DND-41 (cell line): ENCODE results near the gene MRPL55.
A peak's percentile ranks its signal among the peaks of the same experiment; 100 is the strongest.

Experiments used
- ATAC-seq: fragments of 200-7000 bp; cut with Tn5 transposase; 3 replicates; pipeline ENCODE4 v1.9.1; 2021; ENCODE audit warnings: low read depth; ENCODE audit not compliant: insufficient read depth
- DNase-seq: peaks from one replicate; pipeline ENCODE4 v3.0.0-alpha.2; 2020
- H2AFZ ChIP-seq: 2 replicates; pipeline ENCODE4 v1.6.0; 2012; ENCODE audit warnings: low read depth, low read length
- H3K27ac ChIP-seq: 2 replicates; pipeline ENCODE4 v1.5.1; 2012; ENCODE audit warnings: low read length, inconsistent platforms
- H3K27me3 ChIP-seq: fragments of 200-600 bp; sonication (generic); 2 replicates; pipeline ENCODE4 v1.6.0; 2012; ENCODE audit warnings: low read length, mild to moderate bottlenecking, inconsistent platforms; ENCODE audit not compliant: insufficient read depth, poor library complexity
- H3K36me3 ChIP-seq: 2 replicates; pipeline ENCODE4 v1.5.1; 2012; ENCODE audit warnings: low read length, inconsistent platforms; ENCODE audit not compliant: insufficient read depth
- H3K4me1 ChIP-seq: 2 replicates; pipeline ENCODE4 v1.5.1; 2012; ENCODE audit warnings: mild to moderate bottlenecking, low read length; ENCODE audit not compliant: insufficient read depth
- H3K4me2 ChIP-seq: 2 replicates; pipeline ENCODE4 v1.6.0; 2012; ENCODE audit warnings: mild to moderate bottlenecking, moderate library complexity, low read length, inconsistent platforms; ENCODE audit not compliant: insufficient read depth
- H3K4me3 ChIP-seq, 2 experiments: fragments of 200-600 bp in 1 of 2; shearing (Covaris generic) in 1 of 2; 2 replicates each; pipeline ENCODE4 v1.5.1; 2012 to 2016; ENCODE audit warnings: inconsistent platforms in 2 of 2, low read length in 2 of 2, mild to moderate bottlenecking in 2 of 2, low read depth in 1 of 2, moderate library complexity in 1 of 2
- H3K79me2 ChIP-seq: 2 replicates; pipeline ENCODE4 v1.6.0; 2012; ENCODE audit warnings: low read length, inconsistent platforms; ENCODE audit not compliant: insufficient read depth
- H3K9ac ChIP-seq: 2 replicates; pipeline ENCODE4 v1.6.0; 2012; ENCODE audit warnings: low read depth, mild to moderate bottlenecking, inconsistent platforms, low read length, moderate library complexity
- H3K9me3 ChIP-seq: 2 replicates; pipeline ENCODE4 v1.5.1; 2012; ENCODE audit warnings: low read length, moderate library complexity, mild to moderate bottlenecking, inconsistent platforms; ENCODE audit not compliant: insufficient read depth, severe bottlenecking
- H4K20me1 ChIP-seq: 2 replicates; pipeline ENCODE4 v1.6.0; 2012; ENCODE audit warnings: low read length; ENCODE audit not compliant: insufficient read depth
- CTCF ChIP-seq: IDR thresholded peaks from 2 replicates; pipeline ENCODE4 v1.5.1; 2012; ENCODE audit warnings: borderline replicate concordance, low read length, moderate library complexity, mild to moderate bottlenecking; ENCODE audit not compliant: poor library complexity, severe bottlenecking; ENCODE audit errors: extremely low read depth
- EZH2 ChIP-seq: IDR thresholded peaks from 3 replicates; pipeline ENCODE4 v1.6.1; 2012; ENCODE audit warnings: borderline replicate concordance, low read depth, mild to moderate bottlenecking, moderate library complexity, low read length, inconsistent platforms; ENCODE audit not compliant: severe bottlenecking

The MRPL55 gene

DNA sequence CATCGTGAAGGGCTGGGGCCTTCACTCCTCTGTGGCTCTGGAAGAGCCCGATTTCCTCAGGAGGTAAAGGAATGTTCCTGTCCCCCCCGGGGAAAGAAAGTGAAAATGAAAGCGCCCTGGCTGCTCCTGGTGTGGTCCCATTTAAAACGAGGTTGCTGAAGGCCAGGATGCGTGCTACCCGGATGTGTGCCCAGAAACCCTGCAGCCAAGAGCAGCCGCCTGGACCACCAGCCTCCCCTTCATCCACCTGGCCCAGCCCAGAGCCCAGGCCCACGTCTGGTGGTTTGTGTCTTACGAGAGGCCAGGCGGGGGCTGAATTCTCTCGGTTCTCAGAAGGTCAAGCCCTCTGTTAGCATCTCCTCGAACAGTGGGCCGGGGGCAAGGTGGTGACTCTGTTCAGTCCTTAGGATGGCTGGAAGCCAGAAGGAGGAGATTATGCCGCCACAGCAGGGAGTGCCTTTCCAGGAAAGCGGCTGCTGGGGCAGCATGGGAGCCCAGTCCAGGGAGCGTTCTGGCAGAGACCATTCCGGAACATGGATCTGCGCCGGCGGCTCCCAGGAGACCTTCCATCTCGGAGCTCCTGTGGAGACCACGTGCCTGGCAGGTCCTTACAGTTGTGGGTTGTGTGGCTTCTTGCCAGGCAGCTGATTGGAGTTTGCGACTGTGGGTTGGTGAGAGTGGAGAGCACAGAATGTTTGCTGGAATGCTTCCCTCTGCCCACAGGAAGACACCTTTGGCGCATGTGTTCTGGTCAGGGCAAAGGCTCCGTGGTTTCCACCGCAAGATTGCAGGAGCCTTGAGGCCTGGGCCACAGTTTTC, 32.3 kb upstream of the MRPL55 start:
- H3K27ac ChIP-seq, result peak overlapping the region; percentile 88
- TF ChIP-seq CTCF (no peak), EZH2 (no peak)
- peaks cover 6% of the 10 kb centered on the region for H3K27me3 ChIP-seq
- peak; percentile 74 for DNase-seq
- peaks cover 62% of the 10 kb centered on the region for H4K20me1 ChIP-seq
- peak overlapping the region; percentile 95 for H3K4me2 ChIP-seq
- H3K9ac ChIP-seq, result peak overlapping the region; percentile 92
- peak overlapping the region; percentile 39; the same call in 1 of the 2 replicates for H2AFZ ChIP-seq
- H3K9me3 ChIP-seq, result no peaks in the 10 kb centered on the region
- H3K4me1 ChIP-seq, result peaks cover 45% of the 10 kb centered on the region
- H3K4me3 ChIP-seq, result peak overlapping the region; percentile 99
- ATAC-seq, result peak; percentile 13; the same call in 2 of the 3 replicates
- H3K36me3 ChIP-seq, result peaks cover 55% of the 10 kb centered on the region
- H3K79me2 ChIP-seq, result peaks cover 64% of the 10 kb centered on the region

DNA sequence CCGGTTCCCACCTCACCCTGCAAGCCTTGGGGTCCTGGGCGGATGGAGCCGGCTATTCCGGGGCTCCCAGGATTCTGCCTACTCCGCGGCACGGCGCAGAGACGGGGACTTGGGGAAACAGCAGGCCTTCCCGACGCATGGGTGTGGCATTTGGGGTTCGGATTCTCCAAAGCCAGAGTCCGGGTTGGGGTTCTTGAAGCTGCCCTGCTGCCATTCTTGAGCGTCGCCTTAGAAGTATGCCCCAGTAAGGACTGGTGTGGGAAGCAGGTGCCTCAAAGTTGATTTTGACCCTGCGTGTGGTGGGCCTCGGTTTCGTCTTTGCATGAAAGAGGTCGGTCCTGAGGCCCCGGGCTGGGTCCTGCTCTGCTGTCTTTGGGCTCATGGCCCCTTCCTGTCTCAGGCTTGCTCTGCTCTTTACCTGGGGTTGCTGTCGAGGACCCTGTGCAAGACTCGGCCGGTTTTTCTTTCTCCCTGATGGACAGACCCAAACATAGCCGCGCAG, 31.7 kb upstream of the MRPL55 start:
- Histone ChIP-seq H3K9ac (peak overlapping the region; percentile 92), H2AFZ (peak overlapping the region; percentile 89), H3K4me2 (peak overlapping the region; percentile 95), H3K4me3 (peak overlapping the region; percentile 99), H3K36me3 (peaks cover 49% of the 10 kb centered on the region), H3K27me3 (peaks cover 11% of the 10 kb centered on the region), H3K27ac (peak overlapping the region; percentile 88), H3K4me1 (peaks cover 45% of the 10 kb centered on the region), H3K79me2 (peaks cover 57% of the 10 kb centered on the region), H4K20me1 (peaks cover 56% of the 10 kb centered on the region), H3K9me3 (no peaks in the 10 kb centered on the region)
- ATAC-seq (peak; percentile 3; the same call in 2 of the 3 replicates), DNase-seq (no peak)
- TF ChIP-seq EZH2 (no peak), CTCF (no peak)

DNA sequence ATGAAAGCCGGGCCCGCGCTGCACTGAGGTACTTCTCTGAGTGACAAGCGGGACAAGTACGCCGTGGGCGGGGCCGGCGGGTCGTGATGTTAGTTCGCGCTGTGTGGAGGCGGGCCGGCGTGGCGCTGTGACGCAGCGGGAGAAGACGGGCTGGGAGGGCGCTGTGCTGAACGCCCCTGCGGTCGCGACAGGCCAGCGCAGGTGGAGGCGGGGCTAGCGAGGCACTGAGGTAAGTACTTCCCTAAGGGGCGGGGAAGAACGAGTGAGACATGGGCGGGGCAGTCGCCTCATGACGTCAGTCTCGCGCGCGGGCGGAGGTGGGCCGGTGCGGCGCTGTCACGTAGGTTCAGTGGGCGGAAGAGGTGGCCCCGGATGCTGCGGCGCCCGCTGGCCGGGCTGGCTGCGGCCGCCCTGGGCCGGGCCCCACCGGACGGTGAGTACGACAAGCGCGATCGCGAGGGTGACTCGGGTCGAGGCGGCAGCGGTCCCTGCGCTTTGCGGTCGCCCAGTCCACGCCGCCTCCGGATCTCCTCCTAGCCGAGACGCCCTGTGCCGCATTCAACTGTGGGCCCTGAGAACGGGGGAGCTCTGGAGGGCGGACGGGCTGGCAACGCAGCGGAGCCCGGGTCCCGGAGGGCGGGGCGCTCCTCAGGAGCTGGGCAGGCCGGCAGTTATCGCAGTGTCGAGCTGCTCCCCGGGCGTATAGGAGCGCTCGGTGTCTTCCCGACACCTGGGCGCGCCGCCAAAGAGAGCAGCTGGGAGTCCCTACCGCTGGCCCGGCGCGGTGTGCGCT, 31.0 kb upstream of the MRPL55 start, which contains the start of gene GUK1:
Gene GUK1, plus strand, starts transcription at position 349 of the 793 bp plus-strand sequence. Its CDS starts 24 bp downstream, at position 373.
- TF ChIP-seq EZH2, result no peak
- no peak for TF ChIP-seq CTCF
- H3K27me3 ChIP-seq, result peaks cover 13% of the 10 kb centered on the region
- H3K4me3 ChIP-seq, result peak within 1 kb of the TSS; percentile 99
- H3K9ac ChIP-seq, result peak within 1 kb of the TSS; percentile 92
- DNase-seq, result peak; percentile 100
- H3K27ac ChIP-seq, result peak within 1 kb of the TSS; percentile 88
- ATAC-seq, result peak; percentile 83
- peaks cover 43% of the 10 kb centered on the region for H3K36me3 ChIP-seq
- H3K4me1 ChIP-seq, result peaks cover 45% of the 10 kb centered on the region
- peak within 1 kb of the TSS; percentile 89 for H2AFZ ChIP-seq
- peaks cover 49% of the 10 kb centered on the region for H4K20me1 ChIP-seq
- H3K79me2 ChIP-seq, result peaks cover 51% of the 10 kb centered on the region
- no peaks in the 10 kb centered on the region for H3K9me3 ChIP-seq
- peak within 1 kb of the TSS; percentile 95 for H3K4me2 ChIP-seq
